ENCODE results near the gene ERICH4.
A peak's percentile ranks its signal among the peaks of the same experiment; 100 is the strongest.

ERICH4 gene

GRCh38 chr19:41424335-41425173, 18.4 kb upstream of the ERICH4 start:
- no peak for TF ChIP-seq CTCF (conservative IDR thresholded peaks at IDR 0.05; ENCODE audit: low read length)
- no peak overlapping the region for H3K4me3 ChIP-seq (ENCODE audit: low read length)
- no peak for DNase-seq (ENCODE audit: low read depth)

- H3K4me3 ChIP-seq (ENCODE audit: low read length) = no peak overlapping the region
- no peak for DNase-seq (ENCODE audit: low read depth)
- TF ChIP-seq CTCF (conservative IDR thresholded peaks at IDR 0.05; ENCODE audit: low read length) = no peak
These were observed 17.5 kb upstream of the ERICH4 start for GRCh38 chr19:41425174-41426115.

- no peak for DNase-seq (ENCODE audit: low read depth)
- no peak for TF ChIP-seq CTCF (conservative IDR thresholded peaks at IDR 0.05; ENCODE audit: low read length)
- peak overlapping the region; percentile 65 for H3K4me3 ChIP-seq (ENCODE audit: low read length)
These were observed 16.7 kb upstream of the ERICH4 start for GRCh38 chr19:41426116-41426841.

- TF ChIP-seq CTCF (conservative IDR thresholded peaks at IDR 0.05; ENCODE audit: low read length) = no peak
- peak within 1 kb of the TSS; percentile 65 for H3K4me3 ChIP-seq (ENCODE audit: low read length)
- peak; percentile 69 for DNase-seq (ENCODE audit: low read depth)
These were observed 15.9 kb upstream of the ERICH4 start, which contains the start of gene B3GNT8 for GRCh38 chr19:41426952-41427646. TSS of gene B3GNT8 (minus strand) at chr19:41427374. CDS start at chr19:41426778, 596 bp downstream.

DNA sequence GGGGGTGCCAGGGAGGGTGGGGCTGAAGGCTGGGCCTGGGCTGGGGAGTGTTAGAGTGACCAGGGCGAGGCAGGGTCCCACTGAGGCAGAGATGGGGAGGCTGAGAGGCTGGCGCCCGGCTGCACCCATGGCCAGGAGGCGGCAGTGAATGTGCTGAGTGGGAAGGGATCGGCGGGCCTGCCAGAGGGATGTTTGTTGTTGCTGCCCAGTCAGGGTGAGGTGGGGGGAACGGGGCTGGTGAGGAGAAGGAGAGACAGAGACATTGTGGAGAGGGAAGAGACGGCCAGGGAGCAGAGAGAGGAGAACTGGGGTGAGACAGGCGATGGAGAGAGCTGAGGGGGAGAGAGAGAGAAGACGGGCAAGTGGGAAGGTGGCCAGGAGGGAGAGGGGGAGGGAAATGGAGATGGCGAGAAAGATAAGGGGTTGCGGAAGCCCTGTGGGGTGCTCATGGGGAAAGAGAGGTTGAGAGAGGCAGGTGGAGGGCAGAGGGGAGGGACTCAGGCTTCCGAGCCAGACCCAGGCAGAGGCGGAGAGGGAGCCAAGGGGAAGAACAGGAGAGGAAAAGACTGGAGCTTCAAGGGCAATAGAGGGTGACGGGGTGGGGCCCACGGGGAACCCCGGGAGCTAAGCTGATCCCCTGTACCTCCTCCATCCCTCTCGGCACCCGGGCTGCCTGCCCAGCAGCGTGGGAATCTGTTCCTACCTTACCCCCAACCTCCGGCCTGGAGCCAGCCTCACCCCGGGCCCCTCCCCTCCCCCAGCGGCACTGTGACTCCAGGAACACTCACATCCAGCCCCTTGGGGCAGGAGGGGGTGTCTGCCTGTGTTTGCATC, 15.1 kb upstream of the ERICH4 start:
- H3K4me3 ChIP-seq (ENCODE audit: low read length) = peak overlapping the region; percentile 65
- DNase-seq (ENCODE audit: low read depth) = peak; percentile 15
- no peak for TF ChIP-seq CTCF (conservative IDR thresholded peaks at IDR 0.05; ENCODE audit: low read length)
